C4-2B (cell line): ENCODE data around the gene EDC3.

Experiments used
- H3K27ac ChIP-seq: fragments of 450-650 bp; 2 replicates; pipeline ENCODE4 v1.5.1; 2017
- CTCF ChIP-seq: fragments of 450-650 bp; conservative IDR thresholded peaks from 2 replicates; pipeline ENCODE4 v1.5.1; 2017; ENCODE audit warnings: mild to moderate bottlenecking
- ZFX ChIP-seq: fragments of 450-650 bp; IDR thresholded peaks from 2 replicates; pipeline ENCODE4 v1.6.1; 2017

Gene EDC3

GRCh38 chr15:74696398-74696729, 540 bp upstream of the EDC3 start:
- peak overlapping the region; percentile 72 for H3K27ac ChIP-seq
- no peak for TF ChIP-seq CTCF
- no peak for TF ChIP-seq ZFX

GRCh38 chr15:74692327-74692726, 3.5 kb downstream of the EDC3 start:
- TF ChIP-seq ZFX, result no peak
- TF ChIP-seq CTCF, result no peak

GRCh38 chr15:74683758-74684157, 12.1 kb downstream of the EDC3 start:
- no peak overlapping the region for H3K27ac ChIP-seq
- no peak for TF ChIP-seq ZFX

More at GRCh38 chr15:74692327-74692726, 3.5 kb downstream of the EDC3 start:
- no peak overlapping the region for H3K27ac ChIP-seq

GRCh38 chr15:74682954-74683353, 12.9 kb downstream of the EDC3 start:
- H3K27ac ChIP-seq, result no peak overlapping the region
- TF ChIP-seq CTCF (no peak), ZFX (no peak)

GRCh38 chr15:74680456-74680855, 15.4 kb downstream of the EDC3 start:
- TF ChIP-seq ZFX, result no peak
- H3K27ac ChIP-seq, result no peak overlapping the region

- no peak overlapping the region for H3K27ac ChIP-seq
Observed at GRCh38 chr15:74676801-74677200, 19.0 kb downstream of the EDC3 start.

GRCh38 chr15:74674161-74674560, 21.7 kb downstream of the EDC3 start:
- TF ChIP-seq CTCF, result no peak
- TF ChIP-seq ZFX, result no peak
- H3K27ac ChIP-seq, result no peak overlapping the region

More at GRCh38 chr15:74676801-74677200, 19.0 kb downstream of the EDC3 start:
- TF ChIP-seq ZFX (no peak), CTCF (no peak)

- no peak overlapping the region for H3K27ac ChIP-seq
- TF ChIP-seq CTCF (no peak), ZFX (no peak)
Observed at GRCh38 chr15:74669627-74670026, 26.2 kb downstream of the EDC3 start.

- TF ChIP-seq CTCF, result no peak
- TF ChIP-seq ZFX, result no peak
- H3K27ac ChIP-seq, result no peak overlapping the region
Observed at GRCh38 chr15:74667975-74668374, 27.8 kb downstream of the EDC3 start.
